IMR-90 (cell line): Measurements from ENCODE around the gene CARD19. TPM values are rescaled to one million over a fixed set of nuclear protein-coding genes. Genes with fewer than 3 reads are reported as not detected.
A peak's percentile ranks its signal among the peaks of the same experiment; 100 is the strongest.

ENCODE experiments used
- ATAC-seq: fragments of 200-7000 bp; cut with Tn5 transposase; 2 replicates; pipeline ENCODE4 v1.9.1; 2020; ENCODE audit warnings: low read depth, mild to moderate bottlenecking, moderate library complexity
- BruUV-seq: library from RNA; stranded (reverse); fragments of 400-500 nt; replicated peaks from 2 replicates; lab custom pipeline; 2021; lab: Mats Ljungman, UMichigan
- CTCF ChIA-PET: fragments of 300-600 bp; formaldehyde crosslinking; extraction: SDS; loops from one replicate; lab custom pipeline; 2021; ENCODE audit warnings: antibody characterized with exemption; lab: Yijun Ruan, JAX
- POLR2A ChIA-PET: fragments of 300-600 bp; sonication (Branson Sonifier 250); formaldehyde crosslinking; loops from one replicate; lab custom pipeline; 2022; ENCODE audit warnings: antibody characterized with exemption; ENCODE audit not compliant: unreplicated experiment; lab: Charles Lee
- DNase-seq: peaks from one replicate; pipeline ENCODE4 v3.0.0; 2013
- H2AFZ ChIP-seq: replicated peaks from 2 replicates; pipeline ENCODE3; 2013; ENCODE audit warnings: low read length, mild to moderate bottlenecking; ENCODE audit not compliant: poor library complexity
- H2AK5ac ChIP-seq: 2 replicates; pipeline ENCODE4 v1.6.1; 2013; ENCODE audit warnings: low read depth, low read length, inconsistent platforms
- H2AK9ac ChIP-seq: replicated peaks from 2 replicates; pipeline ENCODE3; 2013; ENCODE audit warnings: mild to moderate bottlenecking, low read depth, low read length, moderate library complexity; ENCODE audit not compliant: poor library complexity
- H2BK120ac ChIP-seq: 2 replicates; pipeline ENCODE4 v1.6.1; 2013; ENCODE audit warnings: low read depth, low read length, inconsistent platforms
- H2BK15ac ChIP-seq: 3 replicates; pipeline ENCODE4 v1.6.1; 2013; ENCODE audit warnings: low read depth, low read length, inconsistent platforms
- H2BK20ac ChIP-seq: 2 replicates; pipeline ENCODE4 v1.6.1; 2013; ENCODE audit warnings: low read depth, mild to moderate bottlenecking, inconsistent platforms, low read length, moderate library complexity
- H2BK5ac ChIP-seq: 2 replicates; pipeline ENCODE4 v1.6.1; 2013; ENCODE audit warnings: mild to moderate bottlenecking, low read depth, low read length, inconsistent platforms; ENCODE audit not compliant: poor library complexity, severe bottlenecking
- H3K14ac ChIP-seq: replicated peaks from 2 replicates; pipeline ENCODE4 v1.6.1; 2013; ENCODE audit warnings: low read depth, low read length, inconsistent platforms
- H3K18ac ChIP-seq: 2 replicates; pipeline ENCODE4 v1.6.1; 2013; ENCODE audit warnings: low read depth, low read length, control low read depth
- H3K23ac ChIP-seq: 2 replicates; pipeline ENCODE4 v1.6.1; 2013; ENCODE audit warnings: low read depth, low read length, inconsistent platforms
- H3K27ac ChIP-seq: 2 replicates; pipeline ENCODE4 v1.5.1; 2013; ENCODE audit warnings: mild to moderate bottlenecking, control low read depth, low read length; ENCODE audit not compliant: insufficient read depth
- H3K27me3 ChIP-seq: 2 replicates; pipeline ENCODE4 v1.6.1; 2013; ENCODE audit warnings: low read length; ENCODE audit not compliant: control insufficient read depth, insufficient read depth
- H3K36me3 ChIP-seq: 2 replicates; pipeline ENCODE4 v1.6.1; 2013; ENCODE audit warnings: low read length, mixed read lengths; ENCODE audit not compliant: control insufficient read depth, insufficient read depth
- H3K4ac ChIP-seq: 2 replicates; pipeline ENCODE4 v1.6.1; 2013; ENCODE audit warnings: low read depth, low read length, inconsistent platforms
- H3K4me1 ChIP-seq: 2 replicates; pipeline ENCODE4 v1.6.1; 2013; ENCODE audit warnings: low read length, mixed read lengths; ENCODE audit not compliant: control insufficient read depth, insufficient read depth
- H3K4me2 ChIP-seq: 2 replicates; pipeline ENCODE4 v1.6.1; 2013; ENCODE audit warnings: low read depth, mild to moderate bottlenecking, control low read depth, low read length, moderate library complexity
- H3K4me3 ChIP-seq: 2 replicates; pipeline ENCODE4 v1.5.1; 2013; ENCODE audit warnings: low read depth, mild to moderate bottlenecking, control low read depth, low read length, moderate library complexity; ENCODE audit not compliant: insufficient read depth
- H3K56ac ChIP-seq: 2 replicates; pipeline ENCODE4 v1.6.1; 2013; ENCODE audit warnings: low read length, inconsistent platforms; ENCODE audit not compliant: insufficient read depth; ENCODE audit errors: extremely low read depth
- H3K79me1 ChIP-seq, 2 experiments: 2 replicates each; pipeline ENCODE4 v1.6.1; 2013; ENCODE audit warnings: low read length in 2 of 2, inconsistent platforms in 1 of 2, low read depth in 1 of 2
- H3K9ac ChIP-seq: 2 replicates; pipeline ENCODE4 v1.6.1; 2013; ENCODE audit warnings: low read depth, low read length, control low read depth
- H3K9me1 ChIP-seq: 2 replicates; pipeline ENCODE4 v1.6.1; 2013; ENCODE audit warnings: low read length, inconsistent platforms; ENCODE audit not compliant: insufficient read depth
- H3K9me3 ChIP-seq: 2 replicates; pipeline ENCODE4 v1.6.1; 2013; ENCODE audit warnings: low read length; ENCODE audit not compliant: control insufficient read depth, insufficient read depth
- H4K20me1 ChIP-seq: 2 replicates; pipeline ENCODE4 v1.6.1; 2013; ENCODE audit warnings: low read length, inconsistent platforms; ENCODE audit not compliant: insufficient read depth
- H4K5ac ChIP-seq: 2 replicates; pipeline ENCODE4 v1.6.1; 2013; ENCODE audit warnings: mild to moderate bottlenecking, low read depth, low read length, control low read depth
- H4K8ac ChIP-seq, 2 experiments: 2 replicates each; pipeline ENCODE4 v1.6.1; 2013; ENCODE audit warnings: low read depth in 2 of 2, low read length in 2 of 2, control low read depth in 1 of 2, inconsistent platforms in 1 of 2
- H4K91ac ChIP-seq: 2 replicates; pipeline ENCODE4 v1.6.1; 2013; ENCODE audit warnings: low read depth, low read length, inconsistent platforms; ENCODE audit not compliant: insufficient read depth
- BHLHE40 ChIP-seq: fragments of 150-350 bp; IDR thresholded peaks from 2 replicates; pipeline ENCODE4 v1.6.1; 2016; ENCODE audit warnings: mild to moderate bottlenecking, low read depth, low read length
- CEBPB ChIP-seq: IDR thresholded peaks from 2 replicates; pipeline ENCODE4 v1.6.1; 2012; ENCODE audit warnings: low read depth, low read length, improper control_type of control experiment
- MAFK ChIP-seq: IDR thresholded peaks from 2 replicates; pipeline ENCODE4 v1.6.1; 2012; ENCODE audit warnings: low read depth, low read length, improper control_type of control experiment
- MAZ ChIP-seq: IDR thresholded peaks from 2 replicates; pipeline ENCODE4 v1.6.1; 2012; ENCODE audit warnings: low read depth, mild to moderate bottlenecking, low read length, improper control_type of control experiment, moderate library complexity, borderline replicate concordance
- NFE2L2 ChIP-seq: fragments of 150-350 bp; IDR thresholded peaks from 2 replicates; pipeline ENCODE4 v1.6.1; 2016; ENCODE audit warnings: low read depth, mild to moderate bottlenecking, low read length
- RAD21 ChIP-seq: IDR thresholded peaks from 2 replicates; pipeline ENCODE4 v1.6.1; 2012; ENCODE audit warnings: low read length, improper control_type of control experiment
- RFX5 ChIP-seq: IDR thresholded peaks from 2 replicates; pipeline ENCODE4 v1.8.0; 2012; ENCODE audit warnings: low read depth, mild to moderate bottlenecking, low read length, moderate library complexity
- SMC3 ChIP-seq: fragments of 150-350 bp; IDR thresholded peaks from 2 replicates; pipeline ENCODE4 v1.6.1; 2016; ENCODE audit warnings: low read depth, mild to moderate bottlenecking, antibody characterized with exemption, low read length, moderate library complexity
- WGBS, 2 experiments: methylation state at CpG; one replicate each; pipeline versions ENCODE4 v1.1.5 to v1.1.7; 2013; ENCODE audit warnings: missing lambda C conversion rate in 2 of 2; ENCODE audit not compliant: insufficient read length in 1 of 2; ENCODE audit errors: extremely low coverage in 2 of 2; 5-methylcytosine and 5-hydroxymethylcytosine counted together
- dilution Hi-C: fragments of 300-500 bp; cut with HindIII; formaldehyde crosslinking; loops from one replicate; pipeline ENCODE4 v1.14.3; 2018; ENCODE audit warnings: low sequenced_read_pairs; ENCODE audit not compliant: unreplicated experiment
- in situ Hi-C: fragments of 300-500 bp; cut with MboI; formaldehyde crosslinking; loops from 3 replicates; pipeline ENCODE4 v1.14.3; 2019; ENCODE audit warnings: low sequenced_read_pairs, inconsistent platforms, mixed read lengths
- intact Hi-C: fragments of 100-400 bp; cut with micrococcal nuclease; formaldehyde crosslinking; loops from 2 replicates; pipeline ENCODE4 v1.10.0; 2022
- polyA plus RNA-seq, 3 experiments: library from polyadenylated mRNA; depleted of rRNA; stranded (reverse); fragments of >200 nt; gene quantifications; 2 replicates each; pipeline ENCODE4 v1.2.3, GENCODE V29; 2012; ENCODE audit warnings: low replicate concordance in 1 of 3
- total RNA-seq: library from RNA; depleted of rRNA; stranded (reverse); fragments of >200 nt; gene quantifications from 2 replicates; pipeline ENCODE4 v1.2.3, GENCODE V29; 2012
- TF ChIP-seq, protein P1 (sequence below): fragments of 150-350 bp; IDR thresholded peaks from 2 replicates; pipeline ENCODE4 v1.6.1; 2017; ENCODE audit warnings: mild to moderate bottlenecking, antibody characterized with exemption, low read length, low read depth
- TF ChIP-seq, protein P2 (sequence below): fragments of 150-350 bp; IDR thresholded peaks from 2 replicates; pipeline ENCODE4 v1.6.1; 2016; ENCODE audit warnings: low read depth, mild to moderate bottlenecking, low read length, moderate library complexity, borderline replicate concordance

CARD19 gene
- total and polyA plus RNA-seq, 2 of the 4 experiments (the other 2 are of a cell fraction): 17.4 to 111 TPM

DNA sequence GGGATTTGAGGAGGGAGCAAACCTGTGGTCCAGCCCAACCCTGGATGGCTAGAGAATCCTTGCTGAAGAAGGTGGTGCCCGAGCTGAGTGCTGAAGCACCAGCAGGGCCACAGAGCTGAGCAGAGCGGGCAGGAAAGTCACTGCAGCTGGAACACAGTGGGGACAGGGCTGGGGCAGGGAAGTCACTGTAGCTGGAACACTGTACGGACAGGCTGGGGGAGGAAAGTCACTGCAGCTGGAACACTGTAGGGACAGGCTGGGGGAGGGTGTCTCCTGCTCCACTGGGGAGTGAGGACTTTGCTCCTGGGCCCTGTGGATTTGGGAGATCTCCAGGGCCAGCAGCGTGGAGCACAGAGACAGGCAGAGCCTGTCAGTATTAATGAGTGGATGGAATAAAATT, 46.5 kb upstream of the CARD19 start:
- Histone ChIP-seq H3K4ac (no peak overlapping the region), H3K23ac (no peak overlapping the region), H3K36me3 (no peaks in the 10 kb centered on the region), H2AK5ac (no peak overlapping the region), H3K4me2 (no peak overlapping the region), H3K4me1 (no peaks in the 10 kb centered on the region), H3K79me1 (no peaks in the 10 kb centered on the region), H3K56ac (no peak overlapping the region), H3K18ac (no peak overlapping the region), H3K4me3 (no peak overlapping the region), H4K8ac (no peak overlapping the region), H2BK5ac (no peak overlapping the region), H4K91ac (no peak overlapping the region), H3K9me1 (no peaks in the 10 kb centered on the region), H2BK20ac (no peak overlapping the region), H2AK9ac (no peak overlapping the region), H2AFZ (peak overlapping the region; percentile 6), H4K5ac (no peak overlapping the region), H3K27ac (no peak overlapping the region), H2BK120ac (no peak overlapping the region), H3K27me3 (peaks cover 22% of the 10 kb centered on the region), H3K9ac (no peak overlapping the region), H2BK15ac (no peak overlapping the region), H4K20me1 (no peaks in the 10 kb centered on the region), H3K9me3 (no peaks in the 10 kb centered on the region; the same call in 1 of the 2 replicates), H3K14ac (no peak overlapping the region)
- TF ChIP-seq CEBPB: no peak
- no peak for TF ChIP-seq BHLHE40
- TF ChIP-seq SMC3: no peak
- TF ChIP-seq RFX5: no peak
- TF ChIP-seq MAFK: no peak
- TF ChIP-seq MAZ: no peak
- no peak for TF ChIP-seq RAD21
- TF ChIP-seq, protein P1, sequence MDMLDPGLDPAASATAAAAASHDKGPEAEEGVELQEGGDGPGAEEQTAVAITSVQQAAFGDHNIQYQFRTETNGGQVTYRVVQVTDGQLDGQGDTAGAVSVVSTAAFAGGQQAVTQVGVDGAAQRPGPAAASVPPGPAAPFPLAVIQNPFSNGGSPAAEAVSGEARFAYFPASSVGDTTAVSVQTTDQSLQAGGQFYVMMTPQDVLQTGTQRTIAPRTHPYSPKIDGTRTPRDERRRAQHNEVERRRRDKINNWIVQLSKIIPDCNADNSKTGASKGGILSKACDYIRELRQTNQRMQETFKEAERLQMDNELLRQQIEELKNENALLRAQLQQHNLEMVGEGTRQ: no peak
- TF ChIP-seq NFE2L2: no peak
- TF ChIP-seq, protein P2, sequence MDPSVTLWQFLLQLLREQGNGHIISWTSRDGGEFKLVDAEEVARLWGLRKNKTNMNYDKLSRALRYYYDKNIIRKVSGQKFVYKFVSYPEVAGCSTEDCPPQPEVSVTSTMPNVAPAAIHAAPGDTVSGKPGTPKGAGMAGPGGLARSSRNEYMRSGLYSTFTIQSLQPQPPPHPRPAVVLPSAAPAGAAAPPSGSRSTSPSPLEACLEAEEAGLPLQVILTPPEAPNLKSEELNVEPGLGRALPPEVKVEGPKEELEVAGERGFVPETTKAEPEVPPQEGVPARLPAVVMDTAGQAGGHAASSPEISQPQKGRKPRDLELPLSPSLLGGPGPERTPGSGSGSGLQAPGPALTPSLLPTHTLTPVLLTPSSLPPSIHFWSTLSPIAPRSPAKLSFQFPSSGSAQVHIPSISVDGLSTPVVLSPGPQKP: no peak
- dilution Hi-C loops: no loop called here
- intact Hi-C loops: no loop called here
- in situ Hi-C loops: no loop called here
- ATAC-seq (no peak), DNase-seq (no peak)
- no TSS peak for BruUV-seq
- WGBS, 2 experiments: 25% methylated on average over 2 of the region's 4 CpGs; no CpG with 5 or more reads in 1 of the 2 experiments
- POLR2A ChIA-PET: no interaction called here
- CTCF ChIA-PET: no interaction called here
